Left ventricle myocardium inferior (tissue), 1 donor: ENCODE data around the gene PAN2. TPM values are rescaled to one million over a fixed set of nuclear protein-coding genes. Genes with fewer than 3 reads are reported as not detected.

Experiments used
- DNase-seq: peaks from one replicate; pipeline ENCODE4 v3.0.0-alpha.2; 2020
- H3K27ac ChIP-seq: fragments of 200-600 bp; replicated peaks from 2 replicates; pipeline ENCODE4 v1.8.0; 2021
- H3K27me3 ChIP-seq: fragments of 200-600 bp; 2 replicates; pipeline ENCODE4 v1.8.0; 2021; ENCODE audit warnings: low read depth
- H3K36me3 ChIP-seq: fragments of 200-600 bp; 2 replicates; pipeline ENCODE4 v1.8.0; 2021
- H3K4me1 ChIP-seq: fragments of 200-600 bp; 2 replicates; pipeline ENCODE4 v1.8.0; 2021
- H3K4me3 ChIP-seq: fragments of 200-600 bp; 2 replicates; pipeline ENCODE4 v1.8.0; 2021; ENCODE audit warnings: mild to moderate bottlenecking, moderate library complexity
- H3K9me3 ChIP-seq: fragments of 200-600 bp; replicated peaks from 2 replicates; pipeline ENCODE4 v1.8.0; 2021
- intact Hi-C: fragments of 100-400 bp; cut with micrococcal nuclease; formaldehyde crosslinking; loops from one replicate; pipeline ENCODE4 v1.11.0; 2022
- total RNA-seq: library from RNA; stranded (reverse); fragmentation: NEBNext Ultra II Directional; extraction: Animal tissue kit (Norgen Biotek cat#: 25700); gene quantifications from one replicate; pipeline ENCODE4 v1.2.1, GENCODE V29; 2021
- TF ChIP-seq, protein P1 (sequence below): fragments of 200-600 bp; IDR thresholded peaks from 2 replicates; pipeline ENCODE4 v1.8.0; 2021; ENCODE audit warnings: antibody characterized with exemption, mild to moderate bottlenecking, borderline replicate concordance
- donor health status: DM: no; HTN: yes; CAD: no; lungs with severe emphysema.

PAN2 gene
- total RNA-seq, 1 donor from 2014 or later, result 49.5 TPM

DNA sequence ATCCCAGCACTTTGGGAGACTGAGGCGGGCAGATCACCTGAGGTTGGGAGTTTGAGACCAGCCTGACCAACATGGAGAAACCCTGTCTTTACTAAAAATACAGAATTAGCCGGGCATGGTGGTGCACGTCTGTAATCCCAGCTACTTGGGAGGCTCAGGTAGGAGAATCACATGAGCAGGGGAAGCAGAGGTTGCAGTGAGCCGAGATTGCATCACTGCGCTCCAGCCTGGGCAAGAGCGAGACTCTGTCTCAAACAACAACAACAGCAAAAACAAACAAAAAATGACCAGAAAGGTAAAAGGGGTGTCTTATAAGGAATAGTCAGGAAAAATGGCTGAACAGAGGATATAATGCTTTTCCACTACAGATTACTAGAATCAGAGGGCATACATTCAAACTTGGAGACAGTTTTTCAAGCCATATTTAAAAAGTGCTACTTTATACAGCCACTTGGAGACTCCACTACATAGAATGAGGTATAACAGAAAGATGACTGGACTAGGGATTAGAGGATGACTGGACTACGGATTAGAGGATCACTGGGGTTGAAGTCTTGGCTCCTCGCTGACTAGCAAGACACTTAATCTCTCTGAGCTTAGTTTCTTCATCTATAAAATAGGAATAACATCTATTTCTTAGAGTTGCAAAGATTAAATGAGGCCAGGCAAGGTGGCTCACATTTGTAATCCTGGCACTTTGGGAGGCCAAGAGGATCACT is 28.8 kb downstream of the PAN2 start:
- intact Hi-C loops, result no loop called here
- peaks cover 38% of the 10 kb centered on the region for H3K36me3 ChIP-seq
- H3K4me3 ChIP-seq, result no peak overlapping the region
- no peak for DNase-seq
- no peaks in the 10 kb centered on the region for H3K9me3 ChIP-seq
- TF ChIP-seq, protein P1, sequence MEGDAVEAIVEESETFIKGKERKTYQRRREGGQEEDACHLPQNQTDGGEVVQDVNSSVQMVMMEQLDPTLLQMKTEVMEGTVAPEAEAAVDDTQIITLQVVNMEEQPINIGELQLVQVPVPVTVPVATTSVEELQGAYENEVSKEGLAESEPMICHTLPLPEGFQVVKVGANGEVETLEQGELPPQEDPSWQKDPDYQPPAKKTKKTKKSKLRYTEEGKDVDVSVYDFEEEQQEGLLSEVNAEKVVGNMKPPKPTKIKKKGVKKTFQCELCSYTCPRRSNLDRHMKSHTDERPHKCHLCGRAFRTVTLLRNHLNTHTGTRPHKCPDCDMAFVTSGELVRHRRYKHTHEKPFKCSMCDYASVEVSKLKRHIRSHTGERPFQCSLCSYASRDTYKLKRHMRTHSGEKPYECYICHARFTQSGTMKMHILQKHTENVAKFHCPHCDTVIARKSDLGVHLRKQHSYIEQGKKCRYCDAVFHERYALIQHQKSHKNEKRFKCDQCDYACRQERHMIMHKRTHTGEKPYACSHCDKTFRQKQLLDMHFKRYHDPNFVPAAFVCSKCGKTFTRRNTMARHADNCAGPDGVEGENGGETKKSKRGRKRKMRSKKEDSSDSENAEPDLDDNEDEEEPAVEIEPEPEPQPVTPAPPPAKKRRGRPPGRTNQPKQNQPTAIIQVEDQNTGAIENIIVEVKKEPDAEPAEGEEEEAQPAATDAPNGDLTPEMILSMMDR, result no peak
- H3K27me3 ChIP-seq, result no peaks in the 10 kb centered on the region
- no peak overlapping the region for H3K27ac ChIP-seq
- H3K4me1 ChIP-seq, result peaks cover 29% of the 10 kb centered on the region

DNA sequence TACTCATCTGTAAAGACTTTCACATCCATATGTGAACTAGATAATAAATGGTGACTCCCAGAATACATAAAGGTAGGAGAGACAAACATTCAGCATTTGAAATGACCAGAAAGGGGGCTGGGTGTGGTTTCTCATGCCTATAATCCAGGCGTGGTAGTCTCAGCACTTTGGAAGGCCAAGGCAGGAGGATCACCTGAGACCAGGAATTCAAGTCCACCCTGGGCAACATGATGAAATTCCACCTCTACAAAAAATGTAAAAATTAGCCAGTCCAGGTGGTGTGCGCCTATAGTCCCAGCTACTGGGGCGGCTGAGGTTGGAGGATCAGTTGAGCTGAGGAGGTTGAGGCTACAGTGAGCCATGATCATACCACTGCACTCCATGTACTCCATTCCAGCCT is 29.5 kb downstream of the PAN2 start:
- DNase-seq, result no peak
- Histone ChIP-seq H3K27ac (no peak overlapping the region), H3K36me3 (peaks cover 31% of the 10 kb centered on the region), H3K4me1 (peaks cover 36% of the 10 kb centered on the region), H3K9me3 (no peaks in the 10 kb centered on the region), H3K4me3 (no peak overlapping the region), H3K27me3 (no peaks in the 10 kb centered on the region)
- intact Hi-C loops, result no loop called here
- TF ChIP-seq, protein P1, result no peak

DNA sequence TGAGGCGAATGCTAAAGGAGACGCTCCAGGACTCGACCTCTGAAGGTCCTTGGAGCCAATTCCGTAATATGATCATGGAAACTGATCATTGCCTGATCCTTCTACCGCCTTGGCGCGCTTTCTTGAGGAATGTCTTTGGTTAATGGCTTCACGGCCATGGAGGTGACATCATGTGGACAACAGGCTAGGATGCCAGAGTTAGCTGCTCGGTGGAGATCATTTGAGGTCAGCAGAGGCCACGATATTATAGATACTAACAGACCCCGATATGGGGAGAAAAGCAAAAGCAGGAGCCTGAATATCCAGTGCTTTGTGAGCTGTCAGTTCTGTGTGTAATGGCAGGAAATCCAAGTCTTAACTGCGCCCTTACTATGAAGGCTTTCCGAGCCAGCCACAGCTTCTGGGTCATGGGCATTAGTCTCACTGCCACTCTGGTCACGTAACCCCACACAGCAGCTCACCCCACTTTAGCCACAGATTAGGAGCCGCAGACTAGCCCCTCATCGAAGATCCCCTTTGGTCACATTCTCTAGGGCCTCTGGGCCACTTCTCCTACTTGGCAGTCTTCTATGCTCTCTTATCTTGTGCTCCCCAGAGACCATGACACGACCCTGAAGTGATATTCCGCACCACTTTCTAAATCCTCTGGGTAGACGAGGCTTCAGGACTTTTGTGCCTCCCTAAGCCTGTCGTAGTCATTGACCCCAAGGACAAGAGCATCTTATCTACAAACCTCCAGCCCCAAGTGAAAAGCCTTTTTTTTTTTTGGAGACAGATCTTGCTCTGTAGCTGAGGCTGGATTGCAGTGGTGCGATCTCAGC is 32.9 kb downstream of the PAN2 start:
- intact Hi-C loops, result no loop called here
- DNase-seq, result no peak
- H3K27me3 ChIP-seq, result no peaks in the 10 kb centered on the region
- peaks cover 24% of the 10 kb centered on the region for H3K36me3 ChIP-seq
- peaks cover 70% of the 10 kb centered on the region for H3K4me1 ChIP-seq
- H3K4me3 ChIP-seq, result peak overlapping the region; percentile 92
- H3K9me3 ChIP-seq, result no peaks in the 10 kb centered on the region
- peak overlapping the region; percentile 99 for H3K27ac ChIP-seq
- TF ChIP-seq, protein P1, result no peak

DNA sequence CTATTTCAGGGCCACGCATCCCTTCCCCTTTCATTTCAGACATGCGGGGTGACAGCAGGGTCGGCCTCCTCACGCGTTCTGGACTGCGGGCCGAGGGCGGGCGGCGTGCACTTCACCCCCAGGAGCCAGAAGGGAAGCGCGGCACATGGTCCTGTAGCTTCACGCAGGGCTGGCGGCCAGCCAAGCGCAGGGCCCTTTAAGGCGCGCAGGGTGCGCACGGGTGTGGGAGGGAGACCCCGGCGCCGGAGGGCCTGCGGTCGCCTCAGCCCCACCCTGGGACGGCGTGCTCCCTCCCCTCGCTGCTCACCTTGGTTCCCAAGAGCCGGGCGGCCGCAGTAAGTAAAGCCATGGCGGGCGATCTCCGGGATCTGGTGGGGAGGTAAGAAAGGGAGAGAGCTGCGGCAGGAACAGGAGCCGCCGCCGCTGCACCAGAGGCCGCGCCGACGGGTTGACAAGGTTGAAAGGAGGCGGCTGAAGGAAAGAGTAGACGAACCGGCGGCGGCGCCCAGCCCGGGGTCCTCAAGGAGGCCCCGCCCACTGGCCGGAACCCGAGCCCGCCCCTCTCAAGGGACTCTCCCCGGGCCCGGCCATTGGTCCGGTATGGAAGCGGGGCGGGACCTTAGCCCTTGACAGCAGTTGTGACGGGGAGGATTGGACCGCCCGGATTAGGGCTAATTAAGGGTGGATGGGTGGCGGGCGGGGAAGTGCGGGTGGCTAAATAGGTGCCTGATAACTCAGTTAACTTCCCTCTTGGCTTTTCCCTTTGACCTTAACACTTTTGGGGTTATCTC is 33.8 kb downstream of the PAN2 start, which contains the start of gene CS:
Gene CS (minus strand): TSS at position 478 of the 791 bp plus-strand sequence. CDS start 129 bp downstream, at position 349.
- peak; percentile 99 for DNase-seq
- intact Hi-C loops, result no loop called here
- peaks cover 21% of the 10 kb centered on the region for H3K36me3 ChIP-seq
- no peaks in the 10 kb centered on the region for H3K9me3 ChIP-seq
- H3K27ac ChIP-seq, result peak within 1 kb of the TSS; percentile 99
- no peaks in the 10 kb centered on the region for H3K27me3 ChIP-seq
- peak within 1 kb of the TSS; percentile 92 for H3K4me3 ChIP-seq
- peaks cover 77% of the 10 kb centered on the region for H3K4me1 ChIP-seq
- TF ChIP-seq, protein P1, result no peak

DNA sequence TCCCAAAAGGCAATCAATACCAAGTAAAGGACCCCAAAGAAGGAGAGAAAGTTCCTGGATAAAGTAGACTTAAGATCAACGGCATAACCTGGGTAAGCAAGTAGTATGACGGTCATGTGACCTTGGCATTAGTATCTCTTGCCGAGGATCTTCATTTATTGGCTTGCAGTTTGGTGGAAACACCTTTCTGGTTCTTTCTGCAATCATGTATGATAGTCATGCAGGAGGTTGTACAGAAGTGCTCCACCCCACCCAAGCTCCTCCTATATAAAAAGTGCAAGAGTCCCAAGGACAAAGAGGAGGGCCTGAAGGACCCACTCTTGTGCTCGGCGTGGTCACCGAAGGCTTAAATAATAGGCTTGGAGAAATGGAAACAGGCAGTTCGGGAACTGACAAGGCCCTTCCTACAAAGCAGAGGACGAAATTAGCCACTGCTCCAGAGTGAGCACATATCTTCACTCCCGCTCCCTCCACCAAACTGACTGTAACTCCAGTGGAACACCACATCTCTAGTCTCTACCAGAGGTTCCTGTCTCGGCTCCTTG is 34.4 kb downstream of the PAN2 start:
- TF ChIP-seq, protein P1, result no peak
- DNase-seq, result no peak

More for the DNA sequence above, 34.4 kb downstream of the PAN2 start:
- intact Hi-C loops, result no loop called here
- Histone ChIP-seq H3K27ac (peak overlapping the region; percentile 99), H3K27me3 (no peaks in the 10 kb centered on the region), H3K36me3 (peaks cover 23% of the 10 kb centered on the region), H3K4me1 (peaks cover 84% of the 10 kb centered on the region), H3K9me3 (no peaks in the 10 kb centered on the region), H3K4me3 (peak overlapping the region; percentile 92)
